Stimulated activated CD8-positive, alpha-beta memory T cell treated with anti-CD3 and anti-CD28 coated beads, Interleukin-15, amount 100 ng/mL, for 24 hours (primary cell): Measurements from ENCODE around the gene AAGAB.
A peak's percentile ranks its signal among the peaks of the same experiment; 100 is the strongest.
"Not testable (repeated sequence)": the region's sequence is repeated elsewhere in the genome, so short reads cannot be mapped to it uniquely, and the experiment has no call there.

Experiments
- DNase-seq: peaks from one replicate; pipeline ENCODE4 v3.0.0-alpha.2; 2020; ENCODE audit warnings: low read depth

Gene AAGAB, protein sequence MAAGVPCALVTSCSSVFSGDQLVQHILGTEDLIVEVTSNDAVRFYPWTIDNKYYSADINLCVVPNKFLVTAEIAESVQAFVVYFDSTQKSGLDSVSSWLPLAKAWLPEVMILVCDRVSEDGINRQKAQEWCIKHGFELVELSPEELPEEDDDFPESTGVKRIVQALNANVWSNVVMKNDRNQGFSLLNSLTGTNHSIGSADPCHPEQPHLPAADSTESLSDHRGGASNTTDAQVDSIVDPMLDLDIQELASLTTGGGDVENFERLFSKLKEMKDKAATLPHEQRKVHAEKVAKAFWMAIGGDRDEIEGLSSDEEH

DNA sequence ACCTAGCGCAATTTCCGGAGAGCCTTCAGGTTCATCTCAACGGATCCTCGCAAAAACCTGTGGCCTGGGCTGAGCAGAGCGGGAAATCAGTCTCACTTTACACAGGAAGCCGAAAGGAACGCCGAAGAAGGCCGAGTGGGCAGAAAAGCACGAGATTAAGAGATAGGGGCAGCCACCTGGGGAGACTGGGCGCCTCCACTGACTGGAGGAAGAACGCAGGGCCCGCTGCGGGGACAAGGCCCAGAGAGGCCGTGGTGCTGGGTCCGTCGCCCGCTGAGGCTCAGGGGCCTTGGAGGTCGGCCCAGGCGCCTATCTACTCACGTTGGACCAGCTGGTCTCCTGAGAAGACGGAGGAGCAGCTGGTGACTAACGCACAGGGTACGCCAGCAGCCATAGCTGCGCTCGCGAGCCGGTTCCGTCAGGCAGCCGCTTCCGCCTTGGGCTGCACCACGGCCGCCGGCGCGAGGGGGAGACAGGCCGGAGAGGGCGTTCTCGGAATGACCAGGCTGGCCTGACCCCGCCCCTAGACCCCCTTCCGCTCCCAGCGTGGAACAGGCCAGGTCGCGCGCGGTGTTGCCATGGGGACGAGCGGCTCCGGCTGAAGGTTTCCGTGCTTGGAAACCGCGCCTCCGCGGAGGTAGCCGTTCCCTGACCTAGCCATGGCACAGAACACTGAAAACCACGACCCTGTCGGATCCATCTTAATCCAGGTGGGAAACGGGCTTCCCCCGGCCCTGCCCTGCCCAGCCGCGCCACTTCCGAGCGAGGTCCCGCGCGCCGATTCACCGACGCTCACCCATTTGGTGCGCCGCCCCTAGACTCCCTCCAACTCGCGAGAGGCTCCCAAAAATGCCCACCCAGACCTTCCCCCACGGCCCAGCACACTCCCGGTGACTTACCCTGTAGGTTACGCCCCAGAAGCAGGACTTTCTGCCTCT lies at the start of gene AAGAB, which contains the start of gene IQCH:
Gene AAGAB (minus strand): TSS at position 424 of the 938 bp plus-strand sequence. CDS start 30 bp downstream, at position 394.
Gene IQCH (plus strand): TSS at position 549 of the 938 bp plus-strand sequence. CDS start 111 bp downstream, at position 660.
- DNase-seq, result peak; percentile 92

GRCh38 chr15:67303490-67304363 lies 49.3 kb upstream of the AAGAB start:
- DNase-seq, result no peak

DNA sequence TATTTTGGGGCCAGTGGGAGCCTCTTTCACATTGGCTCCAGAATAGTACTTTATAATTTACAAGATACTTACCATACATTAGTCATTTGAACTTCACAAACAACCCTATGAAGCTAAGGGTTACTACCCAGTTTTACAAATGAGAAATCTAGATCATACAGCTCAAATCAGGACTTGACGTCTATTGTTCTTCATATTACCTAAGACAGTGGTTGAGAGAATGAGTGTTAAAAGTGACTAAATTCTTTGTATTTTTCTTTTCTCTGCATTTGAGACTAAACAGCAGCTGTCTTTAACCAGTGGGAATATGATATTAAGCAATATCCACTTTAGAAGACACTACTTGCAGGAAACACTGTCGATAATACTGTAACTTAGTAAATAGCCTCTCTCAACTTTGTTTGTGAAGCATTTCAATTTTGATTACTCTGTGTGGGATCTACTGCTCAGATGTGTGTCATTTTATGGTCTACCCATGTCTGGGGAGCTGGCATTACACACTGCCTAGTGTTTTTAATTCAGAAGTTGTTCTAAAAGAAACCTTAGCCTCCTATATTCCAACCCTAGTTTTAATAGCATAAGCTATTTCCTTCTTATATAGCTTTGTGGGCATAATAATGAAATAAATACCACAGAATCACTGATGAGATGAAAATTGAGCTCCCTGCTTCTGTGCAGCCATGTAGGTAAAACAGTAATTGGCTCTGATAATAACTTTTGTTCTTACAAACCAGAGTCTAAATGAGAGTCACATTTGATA lies 46.0 kb upstream of the AAGAB start:
- no peak for DNase-seq

GRCh38 chr15:67296684-67297083 lies 42.2 kb upstream of the AAGAB start:
- no peak for DNase-seq

DNA sequence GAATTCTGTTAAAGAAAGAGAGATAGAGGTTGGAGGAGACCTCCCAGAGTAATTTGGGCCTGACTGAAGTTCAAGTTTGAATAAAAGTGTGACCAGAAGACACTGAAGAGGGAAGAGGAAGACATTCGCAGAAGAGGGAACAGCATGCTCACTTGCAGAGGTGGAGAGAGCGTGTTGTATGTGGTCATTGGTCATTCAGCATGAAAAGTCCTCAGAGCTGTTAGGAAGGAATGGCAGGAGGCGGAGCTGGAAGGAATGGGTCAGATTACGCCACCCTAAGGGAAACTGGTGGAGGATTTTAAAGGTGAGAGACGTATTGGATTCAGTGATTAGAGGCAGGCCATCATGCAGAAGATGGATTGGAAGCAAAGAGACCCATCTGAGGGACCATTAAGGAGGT lies 41.7 kb upstream of the AAGAB start:
- no peak for DNase-seq

GRCh38 chr15:67290319-67290718 lies 35.9 kb upstream of the AAGAB start:
- DNase-seq, result no peak

GRCh38 chr15:67286400-67286799 lies 31.9 kb upstream of the AAGAB start:
- DNase-seq, result not testable (repeated sequence)

- DNase-seq, result not testable (repeated sequence)
Measured at GRCh38 chr15:67285625-67286024, 31.2 kb upstream of the AAGAB start.

- DNase-seq, result no peak
Measured at GRCh38 chr15:67281714-67282113, 27.3 kb upstream of the AAGAB start.

- DNase-seq, result no peak
Measured at GRCh38 chr15:67280217-67280616, 25.8 kb upstream of the AAGAB start.

GRCh38 chr15:67276666-67277065 lies 22.2 kb upstream of the AAGAB start:
- DNase-seq, result no peak

DNA sequence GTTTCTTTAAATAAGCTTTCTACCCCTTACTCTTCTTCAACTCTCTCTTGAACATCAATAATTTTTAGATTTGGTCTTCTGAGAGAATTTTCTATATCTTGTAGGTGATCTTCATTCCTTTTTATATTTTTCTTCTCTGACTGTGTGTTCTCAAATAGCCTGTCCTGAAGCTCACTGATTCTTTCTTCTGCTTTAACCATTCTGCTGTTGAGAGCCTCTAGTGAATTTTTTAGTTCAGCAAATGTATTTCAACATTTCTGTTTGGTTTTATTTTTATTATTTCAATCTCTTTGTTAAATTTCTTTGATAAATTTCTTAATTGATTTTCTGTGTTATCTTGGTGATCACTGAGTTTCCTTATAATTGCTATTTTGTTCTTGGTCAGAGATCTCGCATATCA lies 19.8 kb upstream of the AAGAB start:
- DNase-seq, result no peak

- no peak for DNase-seq
Measured at GRCh38 chr15:67267951-67268941, 13.8 kb upstream of the AAGAB start.

DNA sequence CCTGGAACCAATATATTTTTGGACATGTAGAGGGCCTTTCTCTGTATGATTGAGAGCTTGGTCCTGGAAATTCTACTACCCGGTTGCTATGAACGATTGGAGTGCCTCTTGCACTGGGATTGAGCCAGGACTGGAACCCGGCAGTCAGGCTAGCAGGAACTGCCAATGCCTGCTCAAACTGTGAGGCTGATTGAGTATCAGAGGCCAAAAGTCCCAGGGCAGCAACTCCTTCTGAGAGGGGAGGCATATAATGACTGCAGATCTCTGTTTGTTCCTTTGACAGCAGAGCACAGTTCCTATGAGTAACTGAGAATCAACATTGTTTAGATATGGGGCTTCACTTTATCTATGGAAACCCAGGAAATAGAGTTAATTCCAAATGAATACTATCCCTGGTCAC lies 13.0 kb upstream of the AAGAB start:
- DNase-seq, result no peak

- no peak for DNase-seq
Measured at GRCh38 chr15:67266870-67267269, 12.4 kb upstream of the AAGAB start.

DNA sequence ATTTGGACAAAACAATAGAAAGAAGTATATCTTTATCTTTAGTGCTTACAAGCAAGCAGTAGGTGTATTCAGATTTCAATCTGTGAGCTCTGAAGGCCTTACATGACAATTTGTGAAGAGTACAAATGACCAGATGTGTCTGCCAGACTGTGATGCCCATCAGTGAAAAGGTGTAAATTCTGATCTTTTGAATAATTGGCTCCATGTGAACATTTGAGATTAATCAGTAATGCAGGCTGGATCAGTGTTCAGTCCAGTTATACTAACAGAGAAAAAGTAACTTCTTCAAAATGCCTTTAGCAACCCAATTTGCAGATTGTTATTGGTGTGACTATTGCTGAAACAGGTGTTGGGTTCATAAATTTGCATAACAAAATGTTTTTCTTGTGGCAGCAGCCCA lies 5.3 kb upstream of the AAGAB start:
- no peak for DNase-seq

GRCh38 chr15:67259379-67259778 lies 4.9 kb upstream of the AAGAB start:
- no peak for DNase-seq

- not testable (repeated sequence) for DNase-seq
Measured at GRCh38 chr15:67258412-67258811, 4.0 kb upstream of the AAGAB start.

- no peak for DNase-seq
Measured at GRCh38 chr15:67256051-67256450, 1.6 kb upstream of the AAGAB start.
